HepG2 (cell line): ENCODE results near the gene ZNF79. TPM values are rescaled to one million over a fixed set of nuclear protein-coding genes. Genes with fewer than 3 reads are reported as not detected.

Source experiments
- ATAD3A ChIP-seq: sonication (generic); formaldehyde crosslinking; IDR thresholded peaks from 2 replicates; pipeline ENCODE4 v1.4.0; 2020; ENCODE audit warnings: missing genetic modification reagents
- BCL6 ChIP-seq: IDR thresholded peaks from 2 replicates; pipeline ENCODE4 v1.6.1; 2016; ENCODE audit warnings: missing genetic modification reagents, missing compliant biosample characterization
- CBX2 ChIP-seq, 2 experiments: fragments of 200-600 bp in 1 of 2; sonication (generic); formaldehyde crosslinking in 1 of 2; IDR thresholded peaks; 2 replicates each; pipeline versions ENCODE4 v1.7.0 to v1.8.1; 2018 to 2022; ENCODE audit warnings: low read depth in 2 of 2, low read length in 1 of 2, mild to moderate bottlenecking in 1 of 2, missing genetic modification reagents in 1 of 2
- CREBL2 ChIP-seq: sonication (generic); formaldehyde crosslinking; IDR thresholded peaks from 2 replicates; pipeline ENCODE4 v1.8.1; 2023; ENCODE audit warnings: missing genetic modification reagents, mild to moderate bottlenecking, borderline replicate concordance
- EED ChIP-seq: sonication (generic); formaldehyde crosslinking; IDR thresholded peaks from 2 replicates; pipeline ENCODE4 v1.5.0; 2020; ENCODE audit warnings: mild to moderate bottlenecking, missing genetic modification reagents
- JUNB ChIP-seq: sonication (generic); formaldehyde crosslinking; IDR thresholded peaks from 2 replicates; pipeline ENCODE4 v1.8.0; 2022; ENCODE audit warnings: missing genetic modification reagents, mild to moderate bottlenecking, borderline replicate concordance
- MBNL3 ChIP-seq: fragments of 250-450 bp; sonication (Bioruptor Pico); conservative IDR thresholded peaks from 2 replicates; pipeline ENCODE4 v1.8.0; 2022; ENCODE audit warnings: mild to moderate bottlenecking, inconsistent platforms
- NR2C2 ChIP-seq: sonication (generic); formaldehyde crosslinking; IDR thresholded peaks from 2 replicates; pipeline ENCODE4 v1.4.0; 2020; ENCODE audit warnings: missing genetic modification reagents, mild to moderate bottlenecking, moderate library complexity, borderline replicate concordance
- NRL ChIP-seq: sonication (generic); formaldehyde crosslinking; IDR thresholded peaks from 2 replicates; pipeline ENCODE4 v1.5.0; 2020; ENCODE audit warnings: missing genetic modification reagents, mild to moderate bottlenecking, moderate library complexity, borderline replicate concordance
- PAX8 ChIP-seq: sonication (generic); formaldehyde crosslinking; IDR thresholded peaks from 2 replicates; pipeline ENCODE4 v1.8.0; 2022; ENCODE audit warnings: mild to moderate bottlenecking, missing genetic modification reagents, borderline replicate concordance
- REPIN1 ChIP-seq: sonication (generic); formaldehyde crosslinking; IDR thresholded peaks from 2 replicates; pipeline ENCODE4 v1.8.0; 2022; ENCODE audit warnings: missing genetic modification reagents, low read depth, mild to moderate bottlenecking, borderline replicate concordance
- RXRB ChIP-seq: IDR thresholded peaks from 2 replicates; pipeline ENCODE4 v1.6.1; 2016; ENCODE audit warnings: borderline replicate concordance, missing genetic modification reagents, missing compliant biosample characterization
- SOX5 ChIP-seq: IDR thresholded peaks from 2 replicates; pipeline ENCODE4 v1.6.1; 2016; ENCODE audit warnings: borderline replicate concordance
- ZKSCAN5 ChIP-seq: sonication (generic); formaldehyde crosslinking; IDR thresholded peaks from 2 replicates; pipeline ENCODE4 v1.5.1; 2020; ENCODE audit warnings: mild to moderate bottlenecking, missing genetic modification reagents
- ZNF30 ChIP-seq: sonication (generic); formaldehyde crosslinking; IDR thresholded peaks from 2 replicates; pipeline ENCODE4 v1.5.0; 2020; ENCODE audit warnings: mild to moderate bottlenecking, missing genetic modification reagents
- ZNF33A ChIP-seq: sonication (generic); formaldehyde crosslinking; IDR thresholded peaks from 2 replicates; pipeline ENCODE4 v1.5.1; 2020; ENCODE audit warnings: missing genetic modification reagents, mild to moderate bottlenecking, moderate library complexity, borderline replicate concordance
- ZNF549 ChIP-seq: sonication (generic); formaldehyde crosslinking; IDR thresholded peaks from 2 replicates; pipeline ENCODE4 v1.5.0; 2020; ENCODE audit warnings: missing genetic modification reagents
- ZNF564 ChIP-seq: sonication (generic); formaldehyde crosslinking; IDR thresholded peaks from 2 replicates; pipeline ENCODE4 v1.8.1; 2023; ENCODE audit warnings: mild to moderate bottlenecking, missing genetic modification reagents
- ZNF691 ChIP-seq: sonication (generic); formaldehyde crosslinking; IDR thresholded peaks from 2 replicates; pipeline ENCODE4 v1.4.0; 2020; ENCODE audit warnings: missing genetic modification reagents, low read depth, mild to moderate bottlenecking, borderline replicate concordance
- ZNF878 ChIP-seq: sonication (generic); formaldehyde crosslinking; IDR thresholded peaks from 2 replicates; pipeline ENCODE4 v1.8.1; 2023; ENCODE audit warnings: mild to moderate bottlenecking, missing genetic modification reagents, moderate library complexity
- polyA plus RNA-seq, 8 experiments: library from polyadenylated mRNA; depleted of rRNA in 3 of 8; stranded (reverse) in 7 of 8; unstranded in 1 of 8; fragments of >200 nt; fragmentation: Illumina TruSeq in 4 of 8; extraction: Trizol in 4 of 8; gene quantifications; 2 replicates each; pipeline versions ENCODE4 v1.2.1 to v1.2.3, GENCODE V29; 2011 to 2016; ENCODE audit warnings: low read depth in 4 of 8, missing spikeins in 1 of 8, mixed read lengths in 1 of 8; ENCODE audit not compliant: insufficient read depth in 1 of 8
- total RNA-seq, 5 experiments: library from RNA; depleted of rRNA; stranded (reverse); fragments of >200 nt; fragmentation: Illumina TruSeq; extraction: Trizol; gene quantifications; 2 replicates each; pipeline ENCODE4 v1.2.3, GENCODE V29; 2016; ENCODE audit warnings: low read depth in 1 of 5
- TF ChIP-seq, protein P1 (sequence below): sonication (generic); formaldehyde crosslinking; IDR thresholded peaks from 2 replicates; pipeline ENCODE4 v1.8.1; 2023; ENCODE audit warnings: mild to moderate bottlenecking, missing genetic modification reagents
- TF ChIP-seq, protein P2 (sequence below), 2 experiments: IDR thresholded peaks; 2 replicates each; pipeline ENCODE4 v1.6.1; 2011 to 2012; ENCODE audit warnings: low read length in 2 of 2, borderline replicate concordance in 1 of 2, low read depth in 1 of 2, mild to moderate bottlenecking in 1 of 2, moderate library complexity in 1 of 2

ZNF79 gene
- total and polyA plus RNA-seq, 2 of the 13 experiments (the other 11 are each of a cell fraction or from before 2014, with no cell fraction given) = 3.7 to 8.1 TPM

GRCh38 chr9:127390563-127390962, 33.6 kb upstream of the ZNF79 start (continued):
- TF ChIP-seq EED (no peak), ZKSCAN5 (CRISPR knock-in tag) (no peak), REPIN1 (CRISPR knock-in tag) (no peak), NR2C2 (CRISPR knock-in tag) (peak; percentile 85), ZNF691 (no peak), CREBL2 (CRISPR knock-in tag) (no peak), SOX5 (CRISPR knock-in tag) (peak; percentile 74; the same call in 1 of the 2 replicates), MBNL3 (CRISPR knock-in tag) (no peak), ZNF30 (CRISPR knock-in tag) (no peak), NRL (CRISPR knock-in tag) (no peak; the same call in 1 of the 2 replicates), RXRB (CRISPR knock-in tag) (peak; percentile 93), BCL6 (CRISPR knock-in tag) (peak; percentile 83), ATAD3A (no peak), JUNB (CRISPR knock-in tag) (peak; percentile 92), CBX2 (IDR thresholded peaks at IDR 0.05; ENCODE audit: low read depth, low read length) (no peak), CBX2 (CRISPR knock-in tag; IDR thresholded peaks at IDR 0.05; ENCODE audit: low read depth) (no peak), ZNF564 (CRISPR knock-in tag) (no peak), ZNF33A (CRISPR knock-in tag) (no peak), PAX8 (CRISPR knock-in tag) (no peak), ZNF549 (CRISPR knock-in tag) (no peak), ZNF878 (CRISPR knock-in tag) (0 out of 2 replicates have a peak, but pooled peaks have one; percentile 54)
- TF ChIP-seq, protein P1, sequence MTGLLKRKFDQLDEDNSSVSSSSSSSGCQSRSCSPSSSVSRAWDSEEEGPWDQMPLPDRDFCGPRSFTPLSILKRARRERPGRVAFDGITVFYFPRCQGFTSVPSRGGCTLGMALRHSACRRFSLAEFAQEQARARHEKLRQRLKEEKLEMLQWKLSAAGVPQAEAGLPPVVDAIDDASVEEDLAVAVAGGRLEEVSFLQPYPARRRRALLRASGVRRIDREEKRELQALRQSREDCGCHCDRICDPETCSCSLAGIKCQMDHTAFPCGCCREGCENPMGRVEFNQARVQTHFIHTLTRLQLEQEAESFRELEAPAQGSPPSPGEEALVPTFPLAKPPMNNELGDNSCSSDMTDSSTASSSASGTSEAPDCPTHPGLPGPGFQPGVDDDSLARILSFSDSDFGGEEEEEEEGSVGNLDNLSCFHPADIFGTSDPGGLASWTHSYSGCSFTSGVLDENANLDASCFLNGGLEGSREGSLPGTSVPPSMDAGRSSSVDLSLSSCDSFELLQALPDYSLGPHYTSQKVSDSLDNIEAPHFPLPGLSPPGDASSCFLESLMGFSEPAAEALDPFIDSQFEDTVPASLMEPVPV (CRISPR knock-in tag) = no peak
- TF ChIP-seq, protein P2, sequence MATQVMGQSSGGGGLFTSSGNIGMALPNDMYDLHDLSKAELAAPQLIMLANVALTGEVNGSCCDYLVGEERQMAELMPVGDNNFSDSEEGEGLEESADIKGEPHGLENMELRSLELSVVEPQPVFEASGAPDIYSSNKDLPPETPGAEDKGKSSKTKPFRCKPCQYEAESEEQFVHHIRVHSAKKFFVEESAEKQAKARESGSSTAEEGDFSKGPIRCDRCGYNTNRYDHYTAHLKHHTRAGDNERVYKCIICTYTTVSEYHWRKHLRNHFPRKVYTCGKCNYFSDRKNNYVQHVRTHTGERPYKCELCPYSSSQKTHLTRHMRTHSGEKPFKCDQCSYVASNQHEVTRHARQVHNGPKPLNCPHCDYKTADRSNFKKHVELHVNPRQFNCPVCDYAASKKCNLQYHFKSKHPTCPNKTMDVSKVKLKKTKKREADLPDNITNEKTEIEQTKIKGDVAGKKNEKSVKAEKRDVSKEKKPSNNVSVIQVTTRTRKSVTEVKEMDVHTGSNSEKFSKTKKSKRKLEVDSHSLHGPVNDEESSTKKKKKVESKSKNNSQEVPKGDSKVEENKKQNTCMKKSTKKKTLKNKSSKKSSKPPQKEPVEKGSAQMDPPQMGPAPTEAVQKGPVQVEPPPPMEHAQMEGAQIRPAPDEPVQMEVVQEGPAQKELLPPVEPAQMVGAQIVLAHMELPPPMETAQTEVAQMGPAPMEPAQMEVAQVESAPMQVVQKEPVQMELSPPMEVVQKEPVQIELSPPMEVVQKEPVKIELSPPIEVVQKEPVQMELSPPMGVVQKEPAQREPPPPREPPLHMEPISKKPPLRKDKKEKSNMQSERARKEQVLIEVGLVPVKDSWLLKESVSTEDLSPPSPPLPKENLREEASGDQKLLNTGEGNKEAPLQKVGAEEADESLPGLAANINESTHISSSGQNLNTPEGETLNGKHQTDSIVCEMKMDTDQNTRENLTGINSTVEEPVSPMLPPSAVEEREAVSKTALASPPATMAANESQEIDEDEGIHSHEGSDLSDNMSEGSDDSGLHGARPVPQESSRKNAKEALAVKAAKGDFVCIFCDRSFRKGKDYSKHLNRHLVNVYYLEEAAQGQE (IDR thresholded peaks at IDR 0.05; ENCODE audit: borderline replicate concordance in 1 of 2, low read depth in 1 of 2, low read length in 2 of 2) = peak in 1 of 2 experiments; percentile 60; a peak in 1 of 4 replicates
